22Rv1 (cell line): ENCODE results near the gene SDK2.

Experiments
- ZFX ChIP-seq: fragments of 450-650 bp; IDR thresholded peaks from 2 replicates; pipeline ENCODE4 v1.6.1; 2017; ENCODE audit warnings: antibody characterized with exemption, borderline replicate concordance
- TF ChIP-seq, protein P1 (sequence below): fragments of 450-650 bp; IDR thresholded peaks from 2 replicates; pipeline ENCODE4 v1.5.1; 2017; ENCODE audit warnings: mild to moderate bottlenecking

GRCh38 chr17:73584049-73584448, 60.2 kb downstream of the SDK2 start:
- TF ChIP-seq, protein P1, sequence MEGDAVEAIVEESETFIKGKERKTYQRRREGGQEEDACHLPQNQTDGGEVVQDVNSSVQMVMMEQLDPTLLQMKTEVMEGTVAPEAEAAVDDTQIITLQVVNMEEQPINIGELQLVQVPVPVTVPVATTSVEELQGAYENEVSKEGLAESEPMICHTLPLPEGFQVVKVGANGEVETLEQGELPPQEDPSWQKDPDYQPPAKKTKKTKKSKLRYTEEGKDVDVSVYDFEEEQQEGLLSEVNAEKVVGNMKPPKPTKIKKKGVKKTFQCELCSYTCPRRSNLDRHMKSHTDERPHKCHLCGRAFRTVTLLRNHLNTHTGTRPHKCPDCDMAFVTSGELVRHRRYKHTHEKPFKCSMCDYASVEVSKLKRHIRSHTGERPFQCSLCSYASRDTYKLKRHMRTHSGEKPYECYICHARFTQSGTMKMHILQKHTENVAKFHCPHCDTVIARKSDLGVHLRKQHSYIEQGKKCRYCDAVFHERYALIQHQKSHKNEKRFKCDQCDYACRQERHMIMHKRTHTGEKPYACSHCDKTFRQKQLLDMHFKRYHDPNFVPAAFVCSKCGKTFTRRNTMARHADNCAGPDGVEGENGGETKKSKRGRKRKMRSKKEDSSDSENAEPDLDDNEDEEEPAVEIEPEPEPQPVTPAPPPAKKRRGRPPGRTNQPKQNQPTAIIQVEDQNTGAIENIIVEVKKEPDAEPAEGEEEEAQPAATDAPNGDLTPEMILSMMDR: no peak
- no peak for TF ChIP-seq ZFX
